GM18867 (cell line): Measurements from ENCODE around the gene TTPAL.

Source experiments
- ATAC-seq: cut with Tn5 transposase; IDR thresholded peaks from one replicate; pipeline ENCODE4 v1.9.1; 2021; ENCODE audit warnings: mild to moderate bottlenecking, moderate library complexity; ENCODE audit not compliant: unreplicated experiment

The TTPAL gene

GRCh38 chr20:44532981-44533331, 57.3 kb downstream of the TTPAL start:
- ATAC-seq: no peak

- no peak for ATAC-seq
These were observed 58.3 kb downstream of the TTPAL start for GRCh38 chr20:44533928-44534327.

- no peak for ATAC-seq
These were observed 60.5 kb downstream of the TTPAL start for GRCh38 chr20:44536175-44536574.

- no peak for ATAC-seq
These were observed 62.3 kb downstream of the TTPAL start for GRCh38 chr20:44537993-44538392.

GRCh38 chr20:44540834-44541233, 65.2 kb downstream of the TTPAL start:
- ATAC-seq: no peak

GRCh38 chr20:44541992-44542391, 66.3 kb downstream of the TTPAL start:
- no peak for ATAC-seq

- ATAC-seq: no peak
These were observed 67.2 kb downstream of the TTPAL start for GRCh38 chr20:44542890-44543289.

- ATAC-seq: no peak
These were observed 67.7 kb downstream of the TTPAL start for GRCh38 chr20:44543358-44543757.
